ENCODE measurements around the gene RRBP1. TPM values are rescaled to one million over a fixed set of nuclear protein-coding genes. Genes with fewer than 3 reads are reported as not detected.
"Not testable (repeated sequence)": the region's sequence is repeated elsewhere in the genome, so short reads cannot be mapped to it uniquely, and the experiment has no call there.

The RRBP1 gene
- total RNA-seq, 1 donor from 2014 or later: 102 TPM

GRCh38 chr20:17709361-17710293, 27.6 kb upstream of the RRBP1 start:
- DNase-seq (ENCODE audit: low read depth, low spot score): no peak

GRCh38 chr20:17708675-17709360, 26.8 kb upstream of the RRBP1 start:
- no peak for DNase-seq (ENCODE audit: low read depth, low spot score)

- DNase-seq (ENCODE audit: low read depth, low spot score): not testable (repeated sequence)
These were observed 25.9 kb upstream of the RRBP1 start for GRCh38 chr20:17707951-17708350.

- no peak for DNase-seq (ENCODE audit: low read depth, low spot score)
These were observed 24.6 kb upstream of the RRBP1 start for GRCh38 chr20:17706632-17707031.

GRCh38 chr20:17705916-17706315, 23.9 kb upstream of the RRBP1 start:
- DNase-seq (ENCODE audit: low read depth, low spot score): no peak

- no peak for DNase-seq (ENCODE audit: low read depth, low spot score)
These were observed 22.7 kb upstream of the RRBP1 start for GRCh38 chr20:17704589-17705317.

GRCh38 chr20:17701826-17702225, 19.8 kb upstream of the RRBP1 start:
- DNase-seq (ENCODE audit: low read depth, low spot score): no peak

GRCh38 chr20:17700637-17701036, 18.6 kb upstream of the RRBP1 start:
- no peak for DNase-seq (ENCODE audit: low read depth, low spot score)

- no peak for DNase-seq (ENCODE audit: low read depth, low spot score)
These were observed 17.9 kb upstream of the RRBP1 start, which contains the start of gene BANF2 for GRCh38 chr20:17699931-17700351. Gene BANF2, plus strand, starts transcription at chr20:17699966. Its CDS starts 25,060 bp downstream, at chr20:17725026.

GRCh38 chr20:17698384-17698783, 16.3 kb upstream of the RRBP1 start:
- no peak for DNase-seq (ENCODE audit: low read depth, low spot score)

GRCh38 chr20:17697171-17697570, 15.1 kb upstream of the RRBP1 start:
- no peak for DNase-seq (ENCODE audit: low read depth, low spot score)

GRCh38 chr20:17696287-17696686, 14.2 kb upstream of the RRBP1 start:
- no peak for DNase-seq (ENCODE audit: low read depth, low spot score)

GRCh38 chr20:17694767-17695166, 12.7 kb upstream of the RRBP1 start:
- no peak for DNase-seq (ENCODE audit: low read depth, low spot score)

GRCh38 chr20:17693444-17694001, 11.5 kb upstream of the RRBP1 start:
- DNase-seq (ENCODE audit: low read depth, low spot score): no peak

GRCh38 chr20:17691758-17692157, 9.7 kb upstream of the RRBP1 start:
- DNase-seq (ENCODE audit: low read depth, low spot score): no peak

- DNase-seq (ENCODE audit: low read depth, low spot score): no peak
These were observed 8.1 kb upstream of the RRBP1 start for GRCh38 chr20:17690144-17690543.

GRCh38 chr20:17688965-17689364, 6.9 kb upstream of the RRBP1 start:
- DNase-seq (ENCODE audit: low read depth, low spot score): no peak

GRCh38 chr20:17687800-17688199, 5.8 kb upstream of the RRBP1 start:
- no peak for DNase-seq (ENCODE audit: low read depth, low spot score)

GRCh38 chr20:17685168-17685567, 3.1 kb upstream of the RRBP1 start:
- DNase-seq (ENCODE audit: low read depth, low spot score): no peak

GRCh38 chr20:17684077-17684888, 2.2 kb upstream of the RRBP1 start:
- no peak for DNase-seq (ENCODE audit: low read depth, low spot score)
